Measurements from ENCODE around the gene UST.

The UST gene

DNA sequence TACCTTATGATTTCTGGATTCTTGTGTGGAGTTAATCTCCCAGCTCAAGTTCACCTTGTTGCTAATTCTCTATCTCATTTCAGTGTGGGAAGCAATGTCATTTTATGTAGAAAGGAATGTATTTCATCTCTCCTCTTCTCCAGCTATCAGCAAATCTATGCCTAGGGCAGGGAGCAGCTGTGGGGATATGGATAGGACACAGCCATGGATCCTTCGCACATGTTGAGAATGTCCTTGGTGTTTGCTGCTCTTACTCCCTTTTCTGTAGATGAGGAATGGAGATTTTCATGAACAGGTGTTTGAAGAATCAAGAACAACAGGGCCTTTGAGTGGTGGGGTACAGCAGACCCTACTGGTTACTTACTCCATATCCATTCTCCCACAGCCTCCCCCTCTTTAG is 182.0 kb downstream of the UST start:
- DNase-seq (ENCODE audit: low spot score) = no peak
- TF ChIP-seq, protein P1, sequence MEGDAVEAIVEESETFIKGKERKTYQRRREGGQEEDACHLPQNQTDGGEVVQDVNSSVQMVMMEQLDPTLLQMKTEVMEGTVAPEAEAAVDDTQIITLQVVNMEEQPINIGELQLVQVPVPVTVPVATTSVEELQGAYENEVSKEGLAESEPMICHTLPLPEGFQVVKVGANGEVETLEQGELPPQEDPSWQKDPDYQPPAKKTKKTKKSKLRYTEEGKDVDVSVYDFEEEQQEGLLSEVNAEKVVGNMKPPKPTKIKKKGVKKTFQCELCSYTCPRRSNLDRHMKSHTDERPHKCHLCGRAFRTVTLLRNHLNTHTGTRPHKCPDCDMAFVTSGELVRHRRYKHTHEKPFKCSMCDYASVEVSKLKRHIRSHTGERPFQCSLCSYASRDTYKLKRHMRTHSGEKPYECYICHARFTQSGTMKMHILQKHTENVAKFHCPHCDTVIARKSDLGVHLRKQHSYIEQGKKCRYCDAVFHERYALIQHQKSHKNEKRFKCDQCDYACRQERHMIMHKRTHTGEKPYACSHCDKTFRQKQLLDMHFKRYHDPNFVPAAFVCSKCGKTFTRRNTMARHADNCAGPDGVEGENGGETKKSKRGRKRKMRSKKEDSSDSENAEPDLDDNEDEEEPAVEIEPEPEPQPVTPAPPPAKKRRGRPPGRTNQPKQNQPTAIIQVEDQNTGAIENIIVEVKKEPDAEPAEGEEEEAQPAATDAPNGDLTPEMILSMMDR (IDR thresholded peaks at IDR 0.05; ENCODE audit: borderline replicate concordance, control extremely low read depth, extremely low read depth, insufficient read depth, missing control alignments) = no peak
- in situ Hi-C loops (cut with MboI; ENCODE audit: low sequenced_read_pairs, unreplicated experiment) = no loop called here

DNA sequence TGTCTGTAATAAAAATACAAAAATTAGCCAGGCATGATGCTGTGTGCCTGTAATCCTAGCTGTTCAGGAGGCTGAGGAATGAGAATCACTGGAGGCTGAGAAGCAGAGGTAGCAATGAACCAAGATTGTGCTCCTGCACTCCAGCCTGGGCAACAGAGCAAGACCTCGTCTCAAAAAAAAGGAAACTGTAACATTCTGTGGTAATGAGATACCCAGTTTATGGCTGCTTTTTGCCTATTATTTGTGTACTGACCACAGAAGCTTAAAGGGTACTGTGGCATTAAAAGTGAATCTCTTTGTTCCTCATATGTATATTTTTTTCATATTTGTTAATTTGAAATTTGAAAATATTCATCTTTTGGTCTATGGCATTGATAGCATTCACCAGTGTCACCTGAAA is 185.4 kb downstream of the UST start:
- in situ Hi-C loops (cut with MboI; ENCODE audit: low sequenced_read_pairs, unreplicated experiment) = no loop called here
- TF ChIP-seq, protein P1 (IDR thresholded peaks at IDR 0.05; ENCODE audit: borderline replicate concordance, control extremely low read depth, extremely low read depth, insufficient read depth, missing control alignments) = no peak
- DNase-seq (ENCODE audit: low spot score) = no peak

DNA sequence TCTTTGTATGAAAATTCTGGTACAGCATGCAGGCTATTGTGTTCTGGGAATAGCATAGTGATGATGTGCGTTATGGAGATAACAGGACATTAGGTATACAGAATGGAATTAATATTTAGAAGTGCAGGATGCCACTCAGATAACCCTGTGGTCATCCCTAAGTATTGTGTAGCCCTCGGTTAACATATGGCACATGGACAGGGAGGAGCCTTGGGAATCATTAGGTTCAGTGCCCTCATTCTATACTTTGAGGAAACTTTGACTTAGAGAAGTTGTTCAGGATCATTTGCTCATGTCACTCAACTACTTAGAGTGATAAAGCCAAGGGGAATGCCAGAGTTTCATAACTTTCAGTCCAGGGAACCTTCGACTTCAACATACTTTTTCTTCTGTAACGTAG is 185.9 kb downstream of the UST start:
- in situ Hi-C loops (cut with MboI; ENCODE audit: low sequenced_read_pairs, unreplicated experiment) = no loop called here

DNA sequence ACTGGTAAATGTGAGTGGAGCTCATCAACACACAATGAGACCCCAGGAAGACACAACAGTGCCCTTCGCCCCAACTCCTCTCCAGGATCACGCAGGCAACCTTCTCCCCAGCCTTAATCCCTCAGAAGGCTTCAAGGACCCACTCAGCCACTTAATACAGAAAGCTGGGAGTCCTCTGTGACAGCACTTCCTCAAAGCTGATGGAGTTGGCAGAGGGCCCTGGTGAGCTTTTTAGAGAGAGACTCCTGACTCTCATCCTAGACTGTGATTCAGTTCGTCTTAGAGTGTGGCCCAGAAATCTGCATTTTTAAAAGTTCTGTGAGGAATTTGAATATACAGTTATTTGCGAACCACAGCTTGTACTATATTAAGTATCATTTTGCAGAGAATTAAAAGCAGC is 187.7 kb downstream of the UST start:
- in situ Hi-C loops (cut with MboI; ENCODE audit: low sequenced_read_pairs, unreplicated experiment) = no loop called here

More for the DNA sequence above, 185.9 kb downstream of the UST start:
- TF ChIP-seq, protein P1 (IDR thresholded peaks at IDR 0.05; ENCODE audit: borderline replicate concordance, control extremely low read depth, extremely low read depth, insufficient read depth, missing control alignments) = no peak
- DNase-seq (ENCODE audit: low spot score) = no peak

DNA sequence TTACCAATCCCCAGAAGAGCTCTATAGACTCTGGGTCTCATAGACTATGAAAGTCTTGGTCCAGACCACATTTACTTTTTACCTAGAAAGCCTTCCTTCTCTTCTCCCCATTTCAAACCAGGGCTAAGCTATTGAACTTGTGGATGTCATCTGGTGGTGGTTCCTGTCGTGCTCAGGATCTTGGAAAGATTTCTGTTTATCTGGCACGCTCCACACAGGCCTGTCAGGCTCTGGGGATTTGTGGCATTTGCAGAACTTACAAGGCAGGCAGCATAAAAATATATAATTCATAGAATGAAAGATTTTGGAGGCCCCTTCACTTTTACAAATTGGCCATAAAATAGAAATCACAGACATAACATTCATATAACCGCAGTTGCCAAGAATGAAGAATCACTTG is 188.1 kb downstream of the UST start:
- in situ Hi-C loops (cut with MboI; ENCODE audit: low sequenced_read_pairs, unreplicated experiment) = no loop called here
- DNase-seq (ENCODE audit: low spot score) = no peak
- TF ChIP-seq, protein P1 (IDR thresholded peaks at IDR 0.05; ENCODE audit: borderline replicate concordance, control extremely low read depth, extremely low read depth, insufficient read depth, missing control alignments) = no peak

More for the DNA sequence above, 187.7 kb downstream of the UST start:
- DNase-seq (ENCODE audit: low spot score) = no peak
- TF ChIP-seq, protein P1 (IDR thresholded peaks at IDR 0.05; ENCODE audit: borderline replicate concordance, control extremely low read depth, extremely low read depth, insufficient read depth, missing control alignments) = no peak

DNA sequence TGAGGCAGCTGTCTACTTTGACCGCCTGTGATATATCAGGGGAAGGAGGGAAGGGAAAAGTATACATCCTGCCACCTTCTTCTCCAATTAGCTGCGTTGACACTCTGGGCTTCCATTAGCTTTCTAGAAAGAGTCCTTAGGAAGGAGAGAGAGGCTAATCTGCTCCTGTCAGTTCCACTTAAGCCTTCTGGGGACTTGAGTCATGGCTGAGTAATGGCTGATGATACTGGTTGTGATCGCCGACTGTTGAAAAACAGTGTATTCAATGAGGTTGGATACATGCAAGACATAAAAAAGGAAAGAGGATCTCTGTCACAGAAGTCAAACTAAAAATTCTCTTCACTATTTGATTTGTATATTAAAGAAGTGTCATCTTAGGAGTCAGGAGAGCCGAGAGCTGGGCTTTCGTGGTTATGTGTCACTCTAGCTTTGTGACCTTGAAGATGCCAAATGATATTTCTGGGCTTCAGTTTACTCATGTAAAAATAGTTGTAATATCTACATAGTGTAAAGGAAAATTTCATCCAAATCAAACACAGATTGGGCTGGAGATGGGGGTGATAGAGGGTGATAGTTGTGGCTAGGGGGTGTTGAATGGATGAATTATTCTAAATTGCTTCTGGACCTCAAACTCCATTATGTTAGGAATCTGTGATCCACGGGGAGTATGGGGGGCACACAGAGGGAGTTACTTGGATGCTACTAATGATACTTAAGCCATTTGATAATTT is 189.0 kb downstream of the UST start:
- no peak for DNase-seq (ENCODE audit: low spot score)
- TF ChIP-seq, protein P1 (IDR thresholded peaks at IDR 0.05; ENCODE audit: borderline replicate concordance, control extremely low read depth, extremely low read depth, insufficient read depth, missing control alignments) = no peak
- in situ Hi-C loops (cut with MboI; ENCODE audit: low sequenced_read_pairs, unreplicated experiment) = no loop called here
